ENCODE data around the gene FADS3.

Gene FADS3

GRCh38 chr11:61836193-61836592 lies 55.2 kb downstream of the FADS3 start:
- no peak for DNase-seq (ENCODE audit: low read depth)
- no peak for TF ChIP-seq CTCF (IDR thresholded peaks at IDR 0.05; ENCODE audit: low read depth, low read length, missing control alignments)
- H3K4me3 ChIP-seq (ENCODE audit: low read depth, low read length) = no peak overlapping the region

- no peak for TF ChIP-seq CTCF (IDR thresholded peaks at IDR 0.05; ENCODE audit: low read depth, low read length, missing control alignments)
- peak overlapping the region; percentile 26 for H3K4me3 ChIP-seq (ENCODE audit: low read depth, low read length)
- peak; percentile 85 for DNase-seq (ENCODE audit: low read depth)
Measured at GRCh38 chr11:61834278-61835048, 56.9 kb downstream of the FADS3 start.

- peak overlapping the region; percentile 26; the same call in 1 of the 2 replicates for H3K4me3 ChIP-seq (ENCODE audit: low read depth, low read length)
- no peak for DNase-seq (ENCODE audit: low read depth)
- no peak for TF ChIP-seq CTCF (IDR thresholded peaks at IDR 0.05; ENCODE audit: low read depth, low read length, missing control alignments)
Measured at GRCh38 chr11:61833926-61834277, 57.4 kb downstream of the FADS3 start.

- no peak overlapping the region; the same call in 1 of the 2 replicates for H3K4me3 ChIP-seq (ENCODE audit: low read depth, low read length)
- TF ChIP-seq CTCF (IDR thresholded peaks at IDR 0.05; ENCODE audit: low read depth, low read length, missing control alignments) = no peak
- DNase-seq (ENCODE audit: low read depth) = no peak
Measured at GRCh38 chr11:61833471-61833870, 57.9 kb downstream of the FADS3 start.

- no peak for TF ChIP-seq CTCF (IDR thresholded peaks at IDR 0.05; ENCODE audit: low read depth, low read length, missing control alignments)
- no peak overlapping the region for H3K4me3 ChIP-seq (ENCODE audit: low read depth, low read length)
- no peak for DNase-seq (ENCODE audit: low read depth)
Measured at GRCh38 chr11:61832754-61833153, 58.6 kb downstream of the FADS3 start.

GRCh38 chr11:61832207-61832606 lies 59.1 kb downstream of the FADS3 start:
- TF ChIP-seq CTCF (IDR thresholded peaks at IDR 0.05; ENCODE audit: low read depth, low read length, missing control alignments) = no peak
- no peak overlapping the region; the same call in 1 of the 2 replicates for H3K4me3 ChIP-seq (ENCODE audit: low read depth, low read length)
- no peak for DNase-seq (ENCODE audit: low read depth)
